Transverse colon (tissue), 3 donors: ENCODE results near the gene ERMARD.

ENCODE experiments used
- CTCF ChIP-seq, 5 experiments: fragments of 200-600 bp in 3 of 5; fragments of 450-650 bp in 2 of 5; sonication (generic) in 3 of 5; IDR thresholded peaks; 1 replicate in 2 of 5; 2 replicates in 3 of 5; pipeline ENCODE4 v1.5.1; 2016 to 2017; ENCODE audit warnings: antibody characterized with exemption in 5 of 5, inconsistent platforms in 3 of 5, mild to moderate bottlenecking in 2 of 5, moderate library complexity in 1 of 5
- EP300 ChIP-seq: sonication (generic); formaldehyde crosslinking; IDR thresholded peaks from one replicate; pipeline ENCODE4 v1.6.1; 2017; ENCODE audit warnings: antibody characterized with exemption, low read depth
- POLR2A ChIP-seq: fragments of 450-650 bp; IDR thresholded peaks from one replicate; pipeline ENCODE4 v1.6.1; 2016; ENCODE audit warnings: antibody characterized with exemption, mild to moderate bottlenecking, moderate library complexity

GRCh38 chr6:169800116-169800667 lies 48.8 kb downstream of the ERMARD start:
- TF ChIP-seq CTCF (IDR thresholded peaks at IDR 0.05) (no peak), POLR2A (no peak), EP300 (no peak)
